ENCODE measurements around the gene EID1.
"Not testable (repeated sequence)": the region's sequence is repeated elsewhere in the genome, so short reads cannot be mapped to it uniquely, and the experiment has no call there.

Gene EID1

GRCh38 chr15:48877630-48878595 lies at the start of gene EID1:
TSS of gene EID1 (plus strand) at chr15:48878134. CDS start at chr15:48878177, 43 bp downstream.
- DNase-seq: peak; percentile 97

- no peak for DNase-seq
These were observed 49.5 kb upstream of the EID1 start for GRCh38 chr15:48828471-48828870.

- DNase-seq: no peak
These were observed 49.0 kb upstream of the EID1 start for GRCh38 chr15:48828906-48829305.

- no peak for DNase-seq
These were observed 45.3 kb upstream of the EID1 start for GRCh38 chr15:48832648-48833047.

GRCh38 chr15:48833526-48834239 lies 44.3 kb upstream of the EID1 start:
- no peak for DNase-seq

- DNase-seq: no peak
These were observed 43.2 kb upstream of the EID1 start for GRCh38 chr15:48834756-48835155.

GRCh38 chr15:48842501-48842900 lies 35.4 kb upstream of the EID1 start:
- DNase-seq: no peak

GRCh38 chr15:48845123-48845522 lies 32.8 kb upstream of the EID1 start:
- DNase-seq: no peak

GRCh38 chr15:48850648-48851047 lies 27.3 kb upstream of the EID1 start:
- no peak for DNase-seq

- DNase-seq: no peak
These were observed 26.0 kb upstream of the EID1 start for GRCh38 chr15:48851956-48852355.

GRCh38 chr15:48854434-48854833 lies 23.5 kb upstream of the EID1 start:
- DNase-seq: not testable (repeated sequence)

GRCh38 chr15:48855501-48856440 lies 22.2 kb upstream of the EID1 start:
- DNase-seq: peak; percentile 27

- DNase-seq: no peak
These were observed 21.0 kb upstream of the EID1 start for GRCh38 chr15:48856942-48857341.

- no peak for DNase-seq
These were observed 19.5 kb upstream of the EID1 start for GRCh38 chr15:48858401-48858800.

GRCh38 chr15:48859426-48859825 lies 18.5 kb upstream of the EID1 start:
- DNase-seq: no peak

- DNase-seq: no peak
These were observed 16.0 kb upstream of the EID1 start for GRCh38 chr15:48861813-48862431.

GRCh38 chr15:48862705-48863104 lies 15.2 kb upstream of the EID1 start:
- no peak for DNase-seq

- DNase-seq: no peak
These were observed 12.4 kb upstream of the EID1 start for GRCh38 chr15:48865370-48866079.

- no peak for DNase-seq
These were observed 11.8 kb upstream of the EID1 start for GRCh38 chr15:48866141-48866563.

GRCh38 chr15:48868023-48868422 lies 9.9 kb upstream of the EID1 start:
- DNase-seq: no peak

- DNase-seq: no peak
These were observed 9.4 kb upstream of the EID1 start for GRCh38 chr15:48868536-48868935.

- DNase-seq: no peak
These were observed 8.0 kb upstream of the EID1 start for GRCh38 chr15:48869966-48870365.
